PFSK-1 (cell line): ENCODE measurements around the gene SRGAP3.

Experiments used
- FOXP2 ChIP-seq: optimal IDR thresholded peaks from 2 replicates; pipeline ENCODE3; 2011; ENCODE audit warnings: borderline replicate concordance, control low read depth, inconsistent platforms; ENCODE audit not compliant: insufficient read depth; ENCODE audit errors: extremely low read length, extremely low read depth
- POLR2AphosphoS5 ChIP-seq: IDR thresholded peaks from 2 replicates; pipeline ENCODE4 v1.6.1; 2012; ENCODE audit warnings: low read depth, mild to moderate bottlenecking, control low read depth, low read length, moderate library complexity
- SIN3A ChIP-seq: IDR thresholded peaks from 2 replicates; pipeline ENCODE4 v1.6.1; 2012; ENCODE audit warnings: mild to moderate bottlenecking, low read length, moderate library complexity, borderline replicate concordance; ENCODE audit not compliant: insufficient read depth
- TAF1 ChIP-seq: IDR thresholded peaks from 2 replicates; pipeline ENCODE4 v1.6.1; 2012; ENCODE audit warnings: low read length, control low read depth, borderline replicate concordance; ENCODE audit not compliant: insufficient read depth
- TF ChIP-seq, protein P1 (sequence below), 2 experiments: IDR thresholded peaks; 2 replicates each; pipeline versions ENCODE4 v1.6.1 to v1.8.0; 2011 to 2012; ENCODE audit warnings: low read depth in 2 of 2, low read length in 2 of 2, control low read depth in 1 of 2, inconsistent platforms in 1 of 2, mild to moderate bottlenecking in 1 of 2, moderate library complexity in 1 of 2; ENCODE audit not compliant: insufficient read depth in 1 of 2

Gene SRGAP3

DNA sequence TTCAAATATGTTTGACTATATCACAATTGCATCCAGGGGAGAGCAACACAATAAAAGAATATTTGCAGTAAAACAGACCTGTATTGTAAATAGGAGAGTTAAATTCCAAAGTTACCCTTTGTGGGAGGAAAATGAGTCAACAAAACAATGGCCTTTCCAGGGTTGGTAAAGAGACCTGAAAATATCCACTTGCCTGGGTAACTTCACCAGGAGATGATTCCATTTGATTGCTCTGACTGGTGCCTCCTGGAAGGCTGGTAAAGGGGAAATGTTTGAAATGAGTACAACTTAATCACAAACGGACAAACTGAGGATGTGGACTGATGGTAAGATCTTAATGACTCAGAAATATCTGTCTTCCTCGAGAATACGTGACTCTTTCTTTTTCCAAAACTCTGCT is 43.6 kb upstream of the SRGAP3 start:
- TF ChIP-seq POLR2AphosphoS5 (no peak), SIN3A (no peak), FOXP2 (no peak), TAF1 (no peak)
- TF ChIP-seq, protein P1, sequence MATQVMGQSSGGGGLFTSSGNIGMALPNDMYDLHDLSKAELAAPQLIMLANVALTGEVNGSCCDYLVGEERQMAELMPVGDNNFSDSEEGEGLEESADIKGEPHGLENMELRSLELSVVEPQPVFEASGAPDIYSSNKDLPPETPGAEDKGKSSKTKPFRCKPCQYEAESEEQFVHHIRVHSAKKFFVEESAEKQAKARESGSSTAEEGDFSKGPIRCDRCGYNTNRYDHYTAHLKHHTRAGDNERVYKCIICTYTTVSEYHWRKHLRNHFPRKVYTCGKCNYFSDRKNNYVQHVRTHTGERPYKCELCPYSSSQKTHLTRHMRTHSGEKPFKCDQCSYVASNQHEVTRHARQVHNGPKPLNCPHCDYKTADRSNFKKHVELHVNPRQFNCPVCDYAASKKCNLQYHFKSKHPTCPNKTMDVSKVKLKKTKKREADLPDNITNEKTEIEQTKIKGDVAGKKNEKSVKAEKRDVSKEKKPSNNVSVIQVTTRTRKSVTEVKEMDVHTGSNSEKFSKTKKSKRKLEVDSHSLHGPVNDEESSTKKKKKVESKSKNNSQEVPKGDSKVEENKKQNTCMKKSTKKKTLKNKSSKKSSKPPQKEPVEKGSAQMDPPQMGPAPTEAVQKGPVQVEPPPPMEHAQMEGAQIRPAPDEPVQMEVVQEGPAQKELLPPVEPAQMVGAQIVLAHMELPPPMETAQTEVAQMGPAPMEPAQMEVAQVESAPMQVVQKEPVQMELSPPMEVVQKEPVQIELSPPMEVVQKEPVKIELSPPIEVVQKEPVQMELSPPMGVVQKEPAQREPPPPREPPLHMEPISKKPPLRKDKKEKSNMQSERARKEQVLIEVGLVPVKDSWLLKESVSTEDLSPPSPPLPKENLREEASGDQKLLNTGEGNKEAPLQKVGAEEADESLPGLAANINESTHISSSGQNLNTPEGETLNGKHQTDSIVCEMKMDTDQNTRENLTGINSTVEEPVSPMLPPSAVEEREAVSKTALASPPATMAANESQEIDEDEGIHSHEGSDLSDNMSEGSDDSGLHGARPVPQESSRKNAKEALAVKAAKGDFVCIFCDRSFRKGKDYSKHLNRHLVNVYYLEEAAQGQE (IDR thresholded peaks at IDR 0.05; ENCODE audit: insufficient read depth in 1 of 2, low read depth in 2 of 2, low read length in 2 of 2), result no peak

DNA sequence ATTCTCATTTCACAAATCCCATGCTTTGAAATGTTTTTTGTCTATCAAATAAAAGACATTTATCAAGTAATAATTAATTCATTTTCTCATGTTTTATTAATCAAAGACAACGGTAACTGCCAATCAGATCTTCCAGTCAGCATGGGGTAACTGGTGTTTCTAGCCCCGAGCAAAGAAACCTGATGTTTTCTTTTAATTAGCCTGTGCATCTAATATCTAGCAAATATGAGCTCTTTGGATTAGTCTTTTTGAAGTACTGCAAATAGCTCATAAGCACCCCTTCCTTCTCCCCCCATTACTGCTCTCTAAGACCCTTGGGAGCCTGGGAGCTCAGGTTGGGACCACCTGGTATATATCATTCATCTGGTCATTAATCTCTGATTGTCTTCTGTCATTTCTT is 43.1 kb upstream of the SRGAP3 start:
- TF ChIP-seq POLR2AphosphoS5, result no peak
- no peak for TF ChIP-seq FOXP2
- no peak for TF ChIP-seq TAF1
- TF ChIP-seq, protein P1 (IDR thresholded peaks at IDR 0.05; ENCODE audit: insufficient read depth in 1 of 2, low read depth in 2 of 2, low read length in 2 of 2), result no peak
- TF ChIP-seq SIN3A, result no peak

DNA sequence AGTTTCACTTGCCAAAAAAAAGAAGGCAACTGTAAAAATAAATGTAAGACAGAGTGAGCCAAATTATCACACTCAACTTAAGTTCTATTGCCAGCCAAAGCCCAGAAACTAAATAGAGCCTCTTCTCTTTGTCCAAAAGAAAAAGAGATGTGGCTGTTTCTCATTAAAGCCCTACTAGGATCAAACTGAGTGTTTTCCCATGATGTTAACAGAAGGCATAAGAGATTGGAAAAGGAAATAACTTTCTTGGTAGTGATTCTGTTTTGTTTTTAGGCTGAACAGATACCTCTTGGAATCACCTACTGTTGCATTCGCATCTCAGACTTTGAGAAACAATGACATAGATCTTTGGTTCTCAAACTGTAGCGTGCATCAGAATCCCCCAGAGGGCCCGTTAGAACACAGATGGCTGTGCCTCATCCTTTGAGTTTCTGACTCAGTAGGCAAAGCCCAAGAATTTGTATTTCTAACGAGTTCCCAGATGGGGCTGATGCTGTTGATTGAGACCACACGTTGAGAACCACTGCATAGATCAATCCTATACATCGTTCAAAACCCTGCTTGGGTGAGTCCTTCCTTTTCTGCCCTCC is 42.5 kb upstream of the SRGAP3 start:
- TF ChIP-seq TAF1 (no peak), POLR2AphosphoS5 (no peak), SIN3A (no peak), FOXP2 (no peak)
- TF ChIP-seq, protein P1 (IDR thresholded peaks at IDR 0.05; ENCODE audit: insufficient read depth in 1 of 2, low read depth in 2 of 2, low read length in 2 of 2), result no peak

DNA sequence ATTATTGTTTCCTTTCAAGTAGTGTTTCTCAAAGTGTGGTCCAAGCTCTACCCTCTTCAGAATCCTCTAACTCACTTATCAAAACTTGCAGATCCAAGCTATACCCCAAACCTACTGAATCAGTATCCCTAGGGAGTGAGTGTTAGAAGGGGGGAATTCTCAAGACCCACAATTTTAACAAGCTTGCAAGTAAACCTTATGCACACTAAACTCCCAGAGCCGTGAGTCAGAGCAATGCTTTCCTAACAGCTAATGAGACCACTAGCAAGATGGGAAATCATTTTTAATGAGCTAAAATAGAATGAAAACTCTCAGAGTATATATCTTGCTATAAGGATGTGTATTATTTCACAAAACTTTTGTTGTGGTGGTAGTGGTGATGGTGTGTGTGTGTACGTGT is 41.1 kb upstream of the SRGAP3 start:
- TF ChIP-seq, protein P1 (IDR thresholded peaks at IDR 0.05; ENCODE audit: insufficient read depth in 1 of 2, low read depth in 2 of 2, low read length in 2 of 2), result no peak
- TF ChIP-seq POLR2AphosphoS5 (no peak), TAF1 (no peak), SIN3A (no peak), FOXP2 (no peak)

DNA sequence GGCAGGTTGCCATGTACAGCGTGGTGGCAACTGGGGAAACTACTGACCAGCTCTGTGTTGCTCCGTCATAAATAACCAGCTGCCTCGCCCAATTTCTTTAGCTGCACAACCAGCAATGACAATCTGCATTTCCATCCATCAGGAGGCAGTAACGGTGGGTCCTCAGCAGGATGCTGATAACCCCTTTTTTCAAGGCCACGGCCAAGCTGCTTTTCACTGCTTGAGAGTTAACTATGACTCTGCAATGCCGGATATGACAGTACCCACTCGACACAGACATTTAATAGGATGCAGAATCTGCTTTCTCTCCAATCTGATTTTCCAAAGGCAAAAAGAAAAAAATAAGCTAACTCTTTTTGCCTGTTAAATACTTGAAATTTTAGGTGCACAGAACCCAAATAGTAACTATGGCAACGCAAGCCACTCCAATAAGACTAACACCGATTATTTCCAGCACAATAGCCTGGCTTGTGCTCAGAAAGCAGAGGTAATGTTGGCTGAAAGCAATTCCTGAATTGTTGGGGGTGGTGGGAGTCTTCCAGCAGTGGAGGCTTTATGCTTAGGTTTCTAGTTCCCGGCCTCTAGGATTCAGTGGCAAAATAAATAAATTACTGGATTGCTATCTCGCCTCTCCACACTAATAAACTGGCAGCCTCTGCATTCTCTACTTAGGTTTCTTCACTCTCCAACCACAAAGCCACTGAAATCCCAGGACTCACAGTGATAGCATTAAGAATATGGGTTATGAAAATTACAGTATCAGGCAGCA is 31.2 kb upstream of the SRGAP3 start:
- TF ChIP-seq POLR2AphosphoS5 (no peak), TAF1 (no peak), SIN3A (no peak), FOXP2 (no peak)
- TF ChIP-seq, protein P1 (IDR thresholded peaks at IDR 0.05; ENCODE audit: insufficient read depth in 1 of 2, low read depth in 2 of 2, low read length in 2 of 2), result no peak
